Suppressor macrophage (primary cell): Measurements from ENCODE around the gene GAP43.

Experiments
- DNase-seq, 4 experiments: peaks; one replicate each; pipeline ENCODE4 v3.0.0-alpha.2; 2020 to 2022
- total RNA-seq, 17 experiments: gene quantifications; one replicate each; lab custom pipeline; 2026; ENCODE audit warnings: mixed read lengths in 6 of 17, inconsistent platforms in 3 of 17; lab: John Stamatoyannopoulos, UW

GAP43 gene, protein sequence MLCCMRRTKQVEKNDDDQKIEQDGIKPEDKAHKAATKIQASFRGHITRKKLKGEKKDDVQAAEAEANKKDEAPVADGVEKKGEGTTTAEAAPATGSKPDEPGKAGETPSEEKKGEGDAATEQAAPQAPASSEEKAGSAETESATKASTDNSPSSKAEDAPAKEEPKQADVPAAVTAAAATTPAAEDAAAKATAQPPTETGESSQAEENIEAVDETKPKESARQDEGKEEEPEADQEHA
- total RNA-seq, result 0 to 0.44 (median 0) reads per million in 17 experiments

DNA sequence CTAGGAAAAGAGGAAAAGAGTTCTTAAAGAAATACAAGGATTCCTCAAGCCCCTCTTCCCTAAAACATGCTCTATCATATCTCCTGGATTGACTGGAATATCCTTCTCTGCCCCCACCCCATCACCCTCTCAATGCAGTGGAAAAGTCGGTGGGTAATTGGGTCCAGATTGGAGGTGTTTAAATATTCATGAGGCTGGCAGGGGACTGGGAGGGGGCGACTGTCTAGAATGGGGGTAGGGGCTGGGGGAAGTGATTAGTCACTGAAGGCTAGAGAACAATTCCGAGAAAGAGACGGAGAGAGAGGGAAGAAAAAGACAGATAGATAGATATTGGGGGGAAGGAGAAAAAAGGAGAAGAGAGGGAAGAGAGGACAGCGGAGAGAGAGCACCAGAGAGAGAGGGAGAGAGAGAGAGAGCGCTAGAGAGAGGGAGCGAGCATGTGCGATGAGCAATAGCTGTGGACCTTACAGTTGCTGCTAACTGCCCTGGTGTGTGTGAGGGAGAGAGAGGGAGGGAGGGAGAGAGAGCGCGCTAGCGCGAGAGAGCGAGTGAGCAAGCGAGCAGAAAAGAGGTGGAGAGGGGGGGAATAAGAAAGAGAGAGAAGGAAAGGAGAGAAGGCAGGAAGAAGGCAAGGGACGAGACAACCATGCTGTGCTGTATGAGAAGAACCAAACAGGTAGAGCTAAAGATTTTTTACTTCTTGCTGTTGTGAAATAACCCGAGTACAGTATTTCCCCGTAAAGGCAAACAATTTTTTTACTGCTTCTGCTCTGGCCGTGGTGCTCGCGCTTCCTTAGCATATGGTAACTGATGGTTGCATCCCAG, at the start of gene GAP43:
TSS of gene GAP43 (plus strand) at position 467 of the 825 bp plus-strand sequence. CDS start at position 647, 180 bp downstream.
- DNase-seq, result no peak

GRCh38 chr3:115576325-115576875, 46.9 kb upstream of the GAP43 start:
- no peak for DNase-seq

GRCh38 chr3:115577000-115577399, 46.3 kb upstream of the GAP43 start:
- no peak for DNase-seq

DNA sequence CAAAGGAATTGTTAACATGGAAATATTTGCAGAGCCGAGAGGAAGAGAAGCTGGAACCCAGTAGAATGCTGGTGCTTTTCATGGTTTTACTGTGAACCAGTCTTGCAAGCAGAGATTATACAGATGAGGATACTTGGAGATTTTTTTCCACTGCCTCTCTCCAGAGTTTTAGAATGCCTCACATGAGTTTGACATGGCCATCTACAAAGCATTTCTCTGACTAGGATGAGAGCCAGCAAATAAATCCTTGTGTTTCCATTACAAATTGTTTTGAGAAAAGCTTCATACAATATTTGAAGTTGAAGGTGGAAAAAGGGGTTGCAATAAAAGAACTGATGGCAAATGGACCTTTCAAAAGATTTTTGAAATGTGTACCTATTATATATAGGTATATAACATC, 45.0 kb upstream of the GAP43 start:
- no peak for DNase-seq

- DNase-seq, result no peak
Measured at GRCh38 chr3:115580566-115580965, 42.7 kb upstream of the GAP43 start.

DNA sequence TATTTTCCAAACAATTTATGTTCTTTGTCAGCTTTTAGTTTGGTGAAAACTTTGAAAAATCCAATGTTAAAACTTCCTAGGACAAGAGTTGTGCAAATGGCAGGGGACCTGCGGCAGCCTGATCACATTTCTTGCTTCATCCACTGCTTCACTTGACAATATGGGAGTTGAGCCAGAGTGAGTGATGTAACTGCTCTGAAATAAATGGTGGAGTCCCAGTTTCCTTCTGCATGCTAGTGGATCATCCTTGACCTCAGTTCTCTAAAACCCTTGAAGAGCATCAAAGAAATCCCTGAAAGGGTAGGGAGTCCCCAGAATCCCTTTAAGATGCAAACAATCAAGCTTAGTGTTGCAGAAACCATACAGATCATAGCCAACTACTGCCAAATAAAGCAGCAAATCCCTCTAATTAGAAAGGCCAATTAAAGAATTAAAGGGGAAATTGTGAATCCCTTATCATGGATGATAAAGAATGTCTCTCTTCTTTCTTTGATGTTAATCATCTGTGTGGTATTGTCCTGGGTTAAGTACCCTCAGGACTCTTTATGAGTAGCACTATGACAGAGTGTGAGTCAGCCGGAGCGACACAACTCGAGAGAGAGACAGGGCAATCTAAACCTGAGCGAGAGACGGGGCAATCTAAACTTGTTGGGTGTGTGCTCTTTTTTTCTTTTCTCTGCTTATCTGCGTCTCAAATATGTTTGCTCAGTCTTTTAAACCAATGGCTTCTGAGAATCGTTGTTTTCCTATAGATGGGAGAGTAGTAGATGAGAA, 41.8 kb upstream of the GAP43 start:
- no peak for DNase-seq

DNA sequence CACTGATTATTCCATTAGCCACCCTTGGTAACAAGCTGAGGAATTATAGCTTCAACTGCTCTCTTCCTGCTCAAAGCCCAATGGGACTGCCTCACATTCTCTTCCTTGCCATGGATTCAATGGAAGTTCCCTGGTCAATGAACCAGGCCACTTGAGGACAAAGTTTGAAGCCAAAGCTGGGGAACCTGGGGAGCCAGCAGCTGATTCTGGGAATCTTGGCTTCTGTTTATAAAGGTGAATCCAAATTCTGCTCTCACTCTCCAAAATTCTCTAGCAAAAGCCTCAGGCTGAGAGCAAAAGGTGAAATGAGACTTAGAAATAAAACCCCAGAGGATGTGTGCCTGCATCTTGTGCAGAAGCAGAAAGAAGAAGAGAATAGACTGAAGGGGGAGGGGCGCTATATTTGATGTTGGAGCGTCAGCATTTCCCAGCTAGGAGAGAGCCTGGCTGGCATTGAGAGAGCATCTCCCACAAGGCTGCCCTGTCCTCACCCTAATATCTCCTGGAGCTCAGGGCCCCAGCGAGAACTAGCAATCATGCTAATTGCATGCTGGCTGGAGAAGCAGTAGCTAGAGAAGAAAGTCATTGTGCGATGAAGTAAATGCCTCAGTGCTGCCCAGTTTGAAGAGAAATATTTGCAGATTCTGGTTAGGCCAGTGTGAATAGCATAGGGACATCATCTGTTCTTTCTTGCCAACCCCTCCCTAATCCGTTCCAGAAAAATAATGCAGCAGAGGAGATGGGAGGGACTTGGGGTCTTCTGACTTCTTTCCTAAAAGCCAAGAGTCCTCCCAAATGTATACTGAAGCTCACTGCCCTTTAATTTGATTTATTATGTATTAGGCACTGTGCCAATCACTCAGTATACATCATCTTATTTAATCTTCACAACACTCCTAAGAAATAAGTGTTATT, 34.9 kb upstream of the GAP43 start:
- no peak for DNase-seq

- no peak for DNase-seq
Measured at GRCh38 chr3:115590873-115591272, 32.4 kb upstream of the GAP43 start.

- DNase-seq, result no peak
Measured at GRCh38 chr3:115595611-115596275, 27.6 kb upstream of the GAP43 start.

GRCh38 chr3:115598216-115598615, 25.1 kb upstream of the GAP43 start:
- no peak for DNase-seq

GRCh38 chr3:115602194-115602593, 21.1 kb upstream of the GAP43 start:
- no peak for DNase-seq

- DNase-seq, result no peak
Measured at GRCh38 chr3:115611630-115612029, 11.7 kb upstream of the GAP43 start.

DNA sequence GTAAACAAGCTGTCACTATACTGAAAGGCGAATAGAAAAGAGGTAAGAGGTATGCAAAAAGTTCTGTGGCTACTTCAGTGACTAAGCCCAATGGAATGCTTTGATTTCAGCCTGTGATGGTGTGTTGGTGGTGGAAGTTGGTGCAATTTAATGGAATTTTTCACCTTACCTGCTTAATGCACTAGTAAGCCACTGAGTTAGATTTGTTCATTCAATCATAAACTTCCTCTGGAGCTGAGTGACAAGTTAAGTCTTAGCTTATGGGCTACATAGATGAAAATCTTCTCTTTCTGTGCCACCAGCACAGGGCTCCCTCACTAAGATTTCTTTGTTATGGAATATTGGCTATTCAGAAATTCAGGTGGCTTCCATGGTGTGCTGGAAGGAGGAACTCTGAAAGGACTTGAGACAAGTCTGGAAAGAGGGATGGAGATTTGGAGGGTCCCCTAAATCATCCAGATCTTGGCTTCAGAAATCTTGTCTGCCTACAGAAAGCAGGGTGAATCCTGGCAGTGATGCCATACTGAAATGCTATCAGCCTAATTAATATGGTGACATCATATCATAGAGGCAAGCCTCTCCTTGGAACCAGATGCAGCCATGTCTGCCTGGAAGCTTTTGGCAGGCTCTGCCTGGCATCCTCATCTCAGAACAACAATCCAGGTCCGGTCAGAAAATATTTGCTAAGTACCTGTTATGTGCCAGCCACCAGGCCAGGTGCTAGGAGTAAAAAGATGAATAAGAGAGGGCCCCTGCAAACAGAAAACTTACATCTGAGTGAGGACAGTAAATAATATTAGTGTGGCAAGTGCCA, 8.1 kb upstream of the GAP43 start:
- no peak for DNase-seq

GRCh38 chr3:115616461-115616860, 6.8 kb upstream of the GAP43 start:
- no peak for DNase-seq

DNA sequence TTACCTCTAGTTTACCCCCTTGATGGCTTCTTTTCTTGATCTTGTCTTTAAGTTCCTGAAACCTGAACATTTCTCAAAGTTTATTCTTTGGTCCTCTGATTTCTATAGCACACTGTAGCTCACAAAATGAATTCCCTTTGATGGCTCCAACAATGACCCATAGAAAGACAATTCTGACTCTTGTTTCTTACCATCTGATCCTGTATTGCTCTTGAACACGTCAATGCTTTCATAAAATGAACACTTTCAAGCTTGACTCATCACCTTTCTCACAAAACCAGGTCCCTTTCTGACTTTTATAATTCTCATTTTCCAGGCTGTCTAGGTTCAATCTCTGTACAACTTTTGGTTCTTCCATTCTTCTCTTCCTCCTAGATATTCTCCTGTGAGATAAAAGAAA, 5.7 kb upstream of the GAP43 start:
- DNase-seq, result no peak

DNA sequence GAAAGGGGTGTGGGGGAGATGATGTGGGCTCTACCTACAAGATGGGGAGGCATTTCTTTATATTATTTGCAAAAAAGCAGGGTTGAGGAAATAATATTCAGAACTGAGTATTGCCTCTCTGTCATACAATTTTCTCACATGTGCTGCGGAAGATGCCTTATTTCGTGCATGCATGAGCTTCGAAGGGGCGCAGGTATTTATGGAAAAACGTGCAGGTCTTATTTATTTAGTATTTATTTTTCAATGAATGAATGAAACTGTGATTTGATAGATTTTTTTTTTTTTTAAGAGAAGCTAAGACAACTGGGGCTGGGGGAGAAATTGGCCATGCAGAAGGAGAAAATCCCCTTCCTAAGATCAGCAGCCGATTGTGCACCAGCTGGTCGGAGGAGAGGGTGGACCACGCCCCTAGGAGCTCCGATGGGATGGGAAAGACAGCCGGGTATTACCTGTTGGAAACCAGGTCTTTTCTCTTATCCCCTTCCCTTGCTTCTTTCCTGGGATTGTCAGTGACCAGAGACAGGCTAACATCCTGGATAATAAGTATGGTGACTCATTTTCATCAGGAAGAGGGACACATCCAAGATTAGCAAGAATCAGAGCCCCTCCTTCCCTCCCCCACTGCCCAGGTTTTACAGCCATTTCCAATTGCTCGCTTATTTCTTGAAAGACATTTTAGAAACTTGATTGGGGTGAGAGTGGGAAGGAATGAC, 875 bp downstream of the GAP43 start:
- DNase-seq, result no peak

DNA sequence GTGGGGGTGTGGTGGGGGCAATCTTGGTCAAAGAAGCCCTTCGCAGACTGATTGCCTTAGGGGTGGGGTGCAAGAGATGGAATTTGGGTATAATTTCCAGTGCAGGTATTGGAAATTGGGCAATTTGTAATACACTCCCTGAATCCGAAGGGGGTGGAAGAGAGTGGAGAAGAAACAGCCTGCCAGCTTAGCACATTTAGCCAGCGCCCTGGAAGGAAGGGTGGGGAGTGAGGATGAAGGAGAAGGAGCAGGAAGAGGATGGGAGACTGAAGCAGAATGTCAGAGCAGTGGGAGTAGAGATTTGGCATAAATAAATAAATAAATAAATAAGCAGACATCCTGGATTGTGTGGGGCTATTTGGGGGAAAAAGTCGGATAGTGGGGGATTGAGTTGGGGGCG, 1.6 kb downstream of the GAP43 start:
- no peak for DNase-seq

- DNase-seq, result no peak
Measured at GRCh38 chr3:115626006-115626409, 2.7 kb downstream of the GAP43 start.

DNA sequence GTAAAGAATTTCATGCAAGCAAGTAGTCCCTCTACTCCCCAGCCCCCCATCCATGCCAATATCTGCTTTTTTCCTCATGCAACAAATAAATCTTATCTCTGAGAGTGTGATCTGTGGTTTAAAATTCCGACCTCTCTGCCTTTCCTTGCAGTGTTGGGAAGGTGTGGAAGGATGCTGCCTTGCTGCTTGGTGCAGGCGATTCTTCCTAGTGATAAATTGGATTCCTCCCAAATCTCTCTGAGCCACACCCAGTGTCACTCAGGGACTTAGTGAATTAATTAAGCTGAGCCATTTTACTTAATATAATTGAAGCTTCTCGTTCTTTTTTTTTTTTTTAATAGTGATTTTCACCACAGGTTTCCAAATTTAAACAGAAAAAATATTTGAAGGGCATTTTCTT, 3.4 kb downstream of the GAP43 start:
- no peak for DNase-seq
